GM12878 (cell line): Measurements from ENCODE around the gene IL22RA2. TPM values are rescaled to one million over a fixed set of nuclear protein-coding genes. Genes with fewer than 3 reads are reported as not detected.

ENCODE experiments used
- ATF2 ChIP-seq: IDR thresholded peaks from 2 replicates; pipeline ENCODE4 v1.6.1; 2012; ENCODE audit warnings: low read length, inconsistent platforms
- ATF7 ChIP-seq: fragments of 450-650 bp; IDR thresholded peaks from 2 replicates; pipeline ENCODE4 v1.6.1; 2016; ENCODE audit warnings: low read depth, mild to moderate bottlenecking
- BACH1 ChIP-seq: fragments of 450-650 bp; IDR thresholded peaks from 2 replicates; pipeline ENCODE4 v1.6.1; 2017; ENCODE audit warnings: mild to moderate bottlenecking, borderline replicate concordance
- BHLHE40 ChIP-seq, 2 experiments: fragments of 450-650 bp in 1 of 2; IDR thresholded peaks; 2 replicates each; pipeline ENCODE4 v1.6.1; 2011 to 2017; ENCODE audit warnings: low read depth in 2 of 2, borderline replicate concordance in 1 of 2, improper control_type of control experiment in 1 of 2, low read length in 1 of 2, mild to moderate bottlenecking in 1 of 2
- CBFB ChIP-seq: IDR thresholded peaks from 2 replicates; pipeline ENCODE4 v1.6.1; 2016; ENCODE audit warnings: antibody characterized with exemption, low read depth
- CBX5 ChIP-seq: sonication (generic); IDR thresholded peaks from 2 replicates; pipeline ENCODE4 v1.6.1; 2016; ENCODE audit warnings: low read depth, moderate library complexity, mild to moderate bottlenecking, inconsistent platforms
- CREM ChIP-seq: IDR thresholded peaks from 2 replicates; pipeline ENCODE4 v1.6.1; 2014; ENCODE audit warnings: antibody characterized with exemption, low read depth
- EP300 ChIP-seq, 2 experiments: fragments of 150-350 bp in 1 of 2; IDR thresholded peaks; 2 replicates each; pipeline ENCODE4 v1.6.1; 2011 to 2012; ENCODE audit warnings: low read depth in 2 of 2, low read length in 2 of 2, borderline replicate concordance in 1 of 2, improper control_type of control experiment in 1 of 2, inconsistent platforms in 1 of 2; ENCODE audit not compliant: control insufficient read depth in 1 of 2
- ETV6 ChIP-seq, 2 experiments: fragments of 450-650 bp in 1 of 2; IDR thresholded peaks in 1 of 2; conservative IDR thresholded peaks in 1 of 2; 2 replicates each; pipeline ENCODE4 v1.6.1; 2014; ENCODE audit warnings: antibody characterized with exemption in 1 of 2, borderline replicate concordance in 1 of 2, low read depth in 1 of 2, mild to moderate bottlenecking in 1 of 2, moderate library complexity in 1 of 2
- FOXM1 ChIP-seq: IDR thresholded peaks from 2 replicates; pipeline ENCODE4 v1.6.1; 2012; ENCODE audit warnings: low read depth, mild to moderate bottlenecking, inconsistent platforms, low read length, moderate library complexity
- GATAD2B ChIP-seq: fragments of 450-650 bp; conservative IDR thresholded peaks from 2 replicates; pipeline ENCODE4 v1.6.1; 2017; ENCODE audit warnings: low read depth, mild to moderate bottlenecking, moderate library complexity
- HCFC1 ChIP-seq: fragments of 150-350 bp; IDR thresholded peaks from 2 replicates; pipeline ENCODE4 v1.6.1; 2014; ENCODE audit warnings: low read length
- IKZF2 ChIP-seq, 2 experiments: fragments of 450-650 bp; IDR thresholded peaks; 2 replicates each; pipeline ENCODE4 v1.6.1; 2017; ENCODE audit warnings: mild to moderate bottlenecking in 2 of 2, moderate library complexity in 2 of 2
- IRF3 ChIP-seq: fragments of 450-650 bp; IDR thresholded peaks from 2 replicates; pipeline ENCODE4 v1.6.1; 2014; ENCODE audit warnings: mild to moderate bottlenecking
- MTA3 ChIP-seq: IDR thresholded peaks from 2 replicates; pipeline ENCODE4 v1.6.1; 2012; ENCODE audit warnings: low read length, inconsistent platforms, borderline replicate concordance
- NBN ChIP-seq: fragments of 450-650 bp; IDR thresholded peaks from 2 replicates; pipeline ENCODE4 v1.6.1; 2016
- PBX3 ChIP-seq: IDR thresholded peaks from 2 replicates; pipeline ENCODE4 v1.6.1; 2011; ENCODE audit warnings: mild to moderate bottlenecking, low read depth, low read length, moderate library complexity; ENCODE audit not compliant: insufficient replicate concordance
- PKNOX1 ChIP-seq: fragments of 450-650 bp; IDR thresholded peaks from 2 replicates; pipeline ENCODE4 v1.6.1; 2016; ENCODE audit warnings: mild to moderate bottlenecking
- POLR2A ChIP-seq: IDR thresholded peaks from 2 replicates; pipeline ENCODE4 v1.6.1; 2011; ENCODE audit warnings: low read depth, mild to moderate bottlenecking, low read length
- POLR2AphosphoS5 ChIP-seq: IDR thresholded peaks from 2 replicates; pipeline ENCODE4 v1.6.1; 2011; ENCODE audit warnings: mild to moderate bottlenecking, low read length, inconsistent platforms
- POU2F2 ChIP-seq: IDR thresholded peaks from 3 replicates; pipeline ENCODE4 v1.6.1; 2011; ENCODE audit warnings: low read depth, mild to moderate bottlenecking, low read length, borderline replicate concordance
- SP1 ChIP-seq: IDR thresholded peaks from one replicate; pipeline ENCODE4 v1.6.1; 2011; ENCODE audit warnings: low read depth, low read length
- SPI1 ChIP-seq: IDR thresholded peaks from 2 replicates; pipeline ENCODE4 v1.6.1; 2011; ENCODE audit warnings: low read depth, mild to moderate bottlenecking, low read length, moderate library complexity, borderline replicate concordance; ENCODE audit not compliant: insufficient read depth
- SRF ChIP-seq, 2 experiments: IDR thresholded peaks; 2 replicates each; pipeline ENCODE4 v1.6.1; 2011; ENCODE audit warnings: low read depth in 2 of 2, low read length in 2 of 2, mild to moderate bottlenecking in 1 of 2, moderate library complexity in 1 of 2
- TCF3 ChIP-seq: IDR thresholded peaks from 2 replicates; pipeline ENCODE4 v1.6.1; 2012; ENCODE audit warnings: low read depth, mild to moderate bottlenecking, low read length, borderline replicate concordance; ENCODE audit not compliant: insufficient read depth
- TCF7 ChIP-seq: IDR thresholded peaks from 2 replicates; pipeline ENCODE4 v1.6.1; 2014; ENCODE audit warnings: antibody characterized with exemption, borderline replicate concordance
- WRNIP1 ChIP-seq: IDR thresholded peaks from 2 replicates; pipeline ENCODE4 v1.6.1; 2011; ENCODE audit warnings: low read depth, low read length, improper control_type of control experiment, borderline replicate concordance
- polyA plus RNA-seq, 11 experiments: library from polyadenylated mRNA; depleted of rRNA in 4 of 11; unstranded in 6 of 11; stranded (reverse) in 5 of 11; fragments of >200 nt; fragmentation: Nextera tagmentation in 4 of 11; fragmentation: Illumina TruSeq in 1 of 11; extraction: Ambion mirVana in 4 of 11; extraction: Trizol in 1 of 11; gene quantifications; 1 replicate in 1 of 11; 2 replicates in 10 of 11; pipeline versions ENCODE4 v1.2.1 to v1.2.3, GENCODE V29; 2011 to 2016; ENCODE audit warnings: inconsistent platforms in 2 of 11, missing spikeins in 2 of 11, low read depth in 1 of 11
- total RNA-seq, 4 experiments: library from RNA; depleted of rRNA in 3 of 4; stranded (reverse); fragments of >200 nt in 3 of 4; fragmentation: Illumina TruSeq in 1 of 4; extraction: Trizol in 1 of 4; gene quantifications; 2 replicates each; pipeline versions ENCODE4 v1.2.1 to v1.2.3, GENCODE V29; 2013 to 2021

IL22RA2 gene
- total and polyA plus RNA-seq, 10 of the 15 experiments (the other 5 are each of a cell fraction or from before 2014, with no cell fraction given) = 0.05 to 0.22 (median 0.09) TPM; not detected in 3

- TF ChIP-seq SP1 = peak; percentile 76
- peak; percentile 87 for TF ChIP-seq POLR2AphosphoS5
- TF ChIP-seq POU2F2 = peak; percentile 90
- TF ChIP-seq MTA3 = peak; percentile 97
- peak; percentile 86 for TF ChIP-seq TCF7
- TF ChIP-seq IRF3 = no peak
- TF ChIP-seq SRF (IDR thresholded peaks at IDR 0.05; ENCODE audit: low read depth in 2 of 2, low read length in 2 of 2) = peak in 1 of 2 experiments; percentile 53; a peak in 1 of 4 replicates
- peak in 1 of 2 experiments; percentile 92; a peak in 2 of 4 replicates for TF ChIP-seq ETV6 (conservative IDR thresholded peaks at IDR 0.05 in 1 of 2, IDR thresholded peaks at IDR 0.05 in 1 of 2; ENCODE audit: borderline replicate concordance in 1 of 2, low read depth in 1 of 2)
- TF ChIP-seq CBFB = peak; percentile 98
- TF ChIP-seq GATAD2B = peak; percentile 97
- TF ChIP-seq BHLHE40 (IDR thresholded peaks at IDR 0.05; ENCODE audit: borderline replicate concordance in 1 of 2, low read depth in 2 of 2, low read length in 1 of 2) = peak; percentile 73 to 81
- TF ChIP-seq POLR2A = peak; percentile 65
- TF ChIP-seq TCF3 = peak; percentile 97
- TF ChIP-seq ATF7 = peak; percentile 91
- peak; percentile 99 for TF ChIP-seq FOXM1
- peak; percentile 92 for TF ChIP-seq CBX5
- TF ChIP-seq NBN = peak; percentile 84; the same call in 1 of the 2 replicates
- TF ChIP-seq SPI1 = peak; percentile 100
- peak; percentile 37; the same call in 1 of the 2 replicates for TF ChIP-seq PKNOX1
- TF ChIP-seq IKZF2 (IDR thresholded peaks at IDR 0.05) = peak; percentile 97
- peak; percentile 78; the same call in 1 of the 2 replicates for TF ChIP-seq WRNIP1
- peak; percentile 88 for TF ChIP-seq CREM
- no peak for TF ChIP-seq HCFC1
- peak; percentile 97 for TF ChIP-seq EP300 (IDR thresholded peaks at IDR 0.05; ENCODE audit: borderline replicate concordance in 1 of 2, control insufficient read depth in 1 of 2, low read depth in 2 of 2, low read length in 2 of 2)
- TF ChIP-seq ATF2 = peak; percentile 99
- no peak for TF ChIP-seq PBX3
- TF ChIP-seq BACH1 = peak; percentile 93; the same call in 1 of the 2 replicates
These were observed 70.5 kb downstream of the IL22RA2 start (continued) for GRCh38 chr6:137102851-137103492.
